H9 (cell line): ENCODE measurements around the gene ZNF236. TPM values are rescaled to one million over a fixed set of nuclear protein-coding genes. Genes with fewer than 3 reads are reported as not detected.
"Not testable (repeated sequence)": the region's sequence is repeated elsewhere in the genome, so short reads cannot be mapped to it uniquely, and the experiment has no call there.

ENCODE experiments used
- DNase-seq: peaks from one replicate; pipeline ENCODE4 v3.0.0-alpha.2; 2017
- H2AFZ ChIP-seq: one replicate; pipeline ENCODE4 v1.6.1; 2013; ENCODE audit warnings: mild to moderate bottlenecking, low read length, control low read depth, moderate library complexity
- H2AK5ac ChIP-seq: 2 replicates; pipeline ENCODE4 v1.6.1; 2013; ENCODE audit warnings: low read length, control low read depth, mixed read lengths; ENCODE audit not compliant: insufficient read length
- H2BK120ac ChIP-seq: one replicate; pipeline ENCODE4 v1.6.1; 2013; ENCODE audit warnings: low read depth, mild to moderate bottlenecking, low read length, control low read depth, inconsistent platforms; ENCODE audit not compliant: poor library complexity, severe bottlenecking
- H2BK12ac ChIP-seq: 2 replicates; pipeline ENCODE4 v1.6.1; 2013; ENCODE audit warnings: low read length, control low read depth, mixed read lengths, low read depth; ENCODE audit not compliant: insufficient read length
- H2BK15ac ChIP-seq: 2 replicates; pipeline ENCODE4 v1.6.1; 2013; ENCODE audit warnings: low read depth, low read length, control low read depth
- H2BK20ac ChIP-seq: one replicate; pipeline ENCODE4 v1.6.1; 2013; ENCODE audit warnings: low read depth, mild to moderate bottlenecking, low read length, control low read depth, inconsistent platforms; ENCODE audit not compliant: poor library complexity, severe bottlenecking
- H2BK5ac ChIP-seq: 2 replicates; pipeline ENCODE4 v1.6.1; 2013; ENCODE audit warnings: low read length, control low read depth, mixed read lengths; ENCODE audit not compliant: insufficient read length
- H3K14ac ChIP-seq: 2 replicates; pipeline ENCODE4 v1.6.1; 2013; ENCODE audit warnings: low read length, control low read depth; ENCODE audit not compliant: insufficient read depth
- H3K18ac ChIP-seq: 2 replicates; pipeline ENCODE4 v1.6.1; 2013; ENCODE audit warnings: low read depth, mild to moderate bottlenecking, mixed read lengths, low read length, control low read depth; ENCODE audit not compliant: insufficient read length
- H3K23ac ChIP-seq: 2 replicates; pipeline ENCODE4 v1.6.1; 2013; ENCODE audit warnings: low read length, control low read depth, mixed read lengths, low read depth; ENCODE audit not compliant: insufficient read length
- H3K23me2 ChIP-seq: 2 replicates; pipeline ENCODE4 v1.6.1; 2013; ENCODE audit warnings: low read depth, mild to moderate bottlenecking, mixed read lengths, low read length, control low read depth; ENCODE audit not compliant: insufficient read length, poor library complexity, severe bottlenecking
- H3K27ac ChIP-seq: 2 replicates; pipeline ENCODE4 v1.5.1; 2013; ENCODE audit warnings: low read length, control low read depth, mixed read lengths, low read depth; ENCODE audit not compliant: insufficient read length
- H3K27me3 ChIP-seq: 2 replicates; pipeline ENCODE4 v1.6.1; 2013; ENCODE audit warnings: low read length, control low read depth, inconsistent platforms; ENCODE audit not compliant: insufficient read depth
- H3K4ac ChIP-seq: 2 replicates; pipeline ENCODE4 v1.6.1; 2013; ENCODE audit warnings: low read depth, mild to moderate bottlenecking, control low read depth, inconsistent platforms, low read length, moderate library complexity
- H3K4me1 ChIP-seq: 2 replicates; pipeline ENCODE4 v1.6.1; 2013; ENCODE audit warnings: low read length, control low read depth, inconsistent platforms; ENCODE audit not compliant: insufficient read depth
- H3K4me2 ChIP-seq: 2 replicates; pipeline ENCODE4 v1.6.1; 2013; ENCODE audit warnings: low read length, control low read depth, mixed read lengths; ENCODE audit not compliant: insufficient read length, insufficient read depth
- H3K56ac ChIP-seq: 2 replicates; pipeline ENCODE4 v1.6.1; 2013; ENCODE audit warnings: low read depth, mild to moderate bottlenecking, mixed read lengths, low read length, control low read depth; ENCODE audit not compliant: insufficient read length
- H3K79me1 ChIP-seq: 2 replicates; pipeline ENCODE4 v1.6.1; 2013; ENCODE audit warnings: low read depth, mild to moderate bottlenecking, moderate library complexity, low read length, control low read depth, inconsistent platforms; ENCODE audit not compliant: insufficient read depth, poor library complexity, severe bottlenecking
- H3K79me2 ChIP-seq: 2 replicates; pipeline ENCODE4 v1.6.1; 2013; ENCODE audit warnings: low read length, control low read depth, inconsistent platforms; ENCODE audit not compliant: insufficient read depth
- H3K9ac ChIP-seq: 2 replicates; pipeline ENCODE4 v1.6.1; 2013; ENCODE audit warnings: low read length, control low read depth, mixed read lengths; ENCODE audit not compliant: insufficient read length; ENCODE audit errors: extremely low read depth
- H3K9me3 ChIP-seq: one replicate; pipeline ENCODE4 v1.6.1; 2013; ENCODE audit warnings: low read depth, low read length, inconsistent platforms; ENCODE audit not compliant: control insufficient read depth
- H3T11ph ChIP-seq: one replicate; pipeline ENCODE4 v1.6.1; 2013; ENCODE audit warnings: mild to moderate bottlenecking, low read length, control low read depth, inconsistent platforms
- H4K20me1 ChIP-seq: one replicate; pipeline ENCODE4 v1.6.1; 2013; ENCODE audit not compliant: control insufficient read depth, insufficient read length, insufficient read depth
- H4K5ac ChIP-seq: 2 replicates; pipeline ENCODE4 v1.6.1; 2013; ENCODE audit warnings: low read depth, mild to moderate bottlenecking, mixed read lengths, low read length, control low read depth; ENCODE audit not compliant: insufficient read length
- H4K8ac ChIP-seq: replicated peaks from 2 replicates; pipeline ENCODE4 v1.6.1; 2013; ENCODE audit warnings: low read length, control low read depth, mixed read lengths, low read depth; ENCODE audit not compliant: insufficient read length
- H4K91ac ChIP-seq: 2 replicates; pipeline ENCODE4 v1.6.1; 2013; ENCODE audit warnings: low read depth, mild to moderate bottlenecking, moderate library complexity, mixed read lengths, low read length, control low read depth; ENCODE audit not compliant: insufficient read length
- H3K27ac Mint-ChIP-seq, 3 experiments: 2 replicates in 2 of 3; 3 replicates in 1 of 3; pipeline ENCODE4 v1.8.0; 2020 to 2021; ENCODE audit warnings: mixed read lengths in 3 of 3, mild to moderate bottlenecking in 1 of 3, moderate library complexity in 1 of 3
- H3K27me3 Mint-ChIP-seq: 2 replicates; pipeline ENCODE4 v1.8.0; 2021; ENCODE audit warnings: low read depth, mild to moderate bottlenecking, moderate library complexity, mixed read lengths
- H3K36me3 Mint-ChIP-seq, 3 experiments: 2 replicates in 2 of 3; 3 replicates in 1 of 3; pipeline ENCODE4 v1.8.0; 2020 to 2021; ENCODE audit warnings: low read depth in 3 of 3, mixed read lengths in 3 of 3; ENCODE audit not compliant: insufficient read depth in 1 of 3
- H3K4me1 Mint-ChIP-seq, 2 experiments: 2 replicates each; pipeline ENCODE4 v1.8.0; 2020; ENCODE audit warnings: mixed read lengths in 2 of 2
- H3K4me3 Mint-ChIP-seq, 2 experiments: 2 replicates in 1 of 2; 3 replicates in 1 of 2; pipeline ENCODE4 v1.8.0; 2020 to 2021; ENCODE audit warnings: mild to moderate bottlenecking in 2 of 2, mixed read lengths in 2 of 2, moderate library complexity in 1 of 2
- H3K9me3 Mint-ChIP-seq, 2 experiments: 2 replicates in 1 of 2; 3 replicates in 1 of 2; pipeline ENCODE4 v1.8.0; 2020; ENCODE audit warnings: mild to moderate bottlenecking in 2 of 2, mixed read lengths in 2 of 2, moderate library complexity in 1 of 2
- WGBS: extraction: QIAGEN DNeasy Blood & Tissue Kit; methylation state at CpG from one replicate; pipeline ENCODE4 v1.1.7; 2013; ENCODE audit warnings: missing lambda C conversion rate, low lambda C conversion rate, mixed read lengths; ENCODE audit not compliant: insufficient read length; ENCODE audit errors: extremely low coverage; 5-methylcytosine and 5-hydroxymethylcytosine counted together
- total RNA-seq: library from RNA; stranded (reverse); gene quantifications from 2 replicates; pipeline ENCODE4 v1.2.1, GENCODE V29; 2021
- TF ChIP-seq, protein P1 (sequence below): fragments of 200-600 bp; sonication (generic); conservative IDR thresholded peaks from 3 replicates; pipeline ENCODE4 v1.8.0; 2021; ENCODE audit warnings: antibody characterized with exemption, mild to moderate bottlenecking

The ZNF236 gene
- total RNA-seq, 1 experiment from 2014 or later, result 16.0 TPM

DNA sequence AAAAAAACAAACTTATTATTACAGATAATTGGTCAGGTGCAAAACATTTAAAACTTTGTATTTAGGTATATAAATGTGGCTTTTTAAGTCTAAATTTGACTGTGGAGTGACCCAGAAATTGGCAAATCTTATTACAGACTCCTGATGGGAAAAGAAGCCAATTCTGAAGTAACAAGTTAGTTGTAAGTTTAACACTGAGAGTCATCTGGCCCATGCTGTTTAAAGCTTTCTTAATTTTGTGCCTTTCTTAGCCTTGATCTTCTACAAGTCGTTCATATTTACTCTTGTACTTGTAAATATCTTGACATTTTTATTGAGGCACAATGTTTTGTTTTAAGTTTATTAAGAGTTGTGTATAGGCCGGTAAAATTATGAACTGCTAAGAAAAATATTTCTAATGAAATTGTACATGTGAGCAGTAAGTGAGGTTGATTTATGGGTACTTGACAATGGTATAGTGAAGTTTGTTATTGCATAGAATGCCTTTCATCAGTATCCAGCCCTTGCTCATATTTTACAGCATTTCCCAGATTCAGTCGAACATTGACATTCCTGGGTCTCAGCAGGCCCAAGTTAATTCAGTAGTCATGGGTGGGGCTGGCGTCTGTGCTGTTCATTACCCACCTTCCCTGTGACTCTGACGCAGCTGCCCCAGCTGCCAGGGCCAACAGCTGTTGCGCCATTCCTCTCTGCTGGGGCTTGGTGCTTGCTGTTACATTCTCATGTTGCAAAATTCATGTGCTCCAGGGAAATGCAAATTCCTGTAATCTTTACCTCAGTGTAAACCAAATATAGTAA is 121.4 kb downstream of the ZNF236 start:
- no peak overlapping the region for H2BK12ac ChIP-seq
- no peak overlapping the region for H3T11ph ChIP-seq
- H3K79me1 ChIP-seq, result no peaks in the 10 kb centered on the region
- H3K79me2 ChIP-seq, result no peaks in the 10 kb centered on the region
- no peak overlapping the region for H3K23ac ChIP-seq
- no peak overlapping the region for H2AK5ac ChIP-seq
- Mint-ChIP-seq H3K4me3 (no peak overlapping the region), H3K27me3 (no peaks in the 10 kb centered on the region), H3K27ac (no peak overlapping the region), H3K9me3 (peaks cover 3 to 8% of the 10 kb centered on the region in 2 experiments; a peak in 3 of 5 replicates), H3K4me1 (no peaks in the 10 kb centered on the region), H3K36me3 (peaks cover 26 to 38% (median 37%) of the 10 kb centered on the region in 3 experiments)
- H2BK120ac ChIP-seq, result no peak overlapping the region
- H3K56ac ChIP-seq, result no peak overlapping the region
- no peak overlapping the region for H3K27ac ChIP-seq
- H2BK5ac ChIP-seq, result no peak overlapping the region
- H3K9me3 ChIP-seq, result no peaks in the 10 kb centered on the region
- H3K9ac ChIP-seq, result no peak overlapping the region
- H2AFZ ChIP-seq, result no peak overlapping the region
- TF ChIP-seq, protein P1, sequence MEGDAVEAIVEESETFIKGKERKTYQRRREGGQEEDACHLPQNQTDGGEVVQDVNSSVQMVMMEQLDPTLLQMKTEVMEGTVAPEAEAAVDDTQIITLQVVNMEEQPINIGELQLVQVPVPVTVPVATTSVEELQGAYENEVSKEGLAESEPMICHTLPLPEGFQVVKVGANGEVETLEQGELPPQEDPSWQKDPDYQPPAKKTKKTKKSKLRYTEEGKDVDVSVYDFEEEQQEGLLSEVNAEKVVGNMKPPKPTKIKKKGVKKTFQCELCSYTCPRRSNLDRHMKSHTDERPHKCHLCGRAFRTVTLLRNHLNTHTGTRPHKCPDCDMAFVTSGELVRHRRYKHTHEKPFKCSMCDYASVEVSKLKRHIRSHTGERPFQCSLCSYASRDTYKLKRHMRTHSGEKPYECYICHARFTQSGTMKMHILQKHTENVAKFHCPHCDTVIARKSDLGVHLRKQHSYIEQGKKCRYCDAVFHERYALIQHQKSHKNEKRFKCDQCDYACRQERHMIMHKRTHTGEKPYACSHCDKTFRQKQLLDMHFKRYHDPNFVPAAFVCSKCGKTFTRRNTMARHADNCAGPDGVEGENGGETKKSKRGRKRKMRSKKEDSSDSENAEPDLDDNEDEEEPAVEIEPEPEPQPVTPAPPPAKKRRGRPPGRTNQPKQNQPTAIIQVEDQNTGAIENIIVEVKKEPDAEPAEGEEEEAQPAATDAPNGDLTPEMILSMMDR, result no peak
- no peaks in the 10 kb centered on the region for H4K20me1 ChIP-seq
- H4K91ac ChIP-seq, result no peak overlapping the region
- no peak overlapping the region for H3K4me2 ChIP-seq
- H2BK15ac ChIP-seq, result no peak overlapping the region
- H3K14ac ChIP-seq, result no peak overlapping the region
- WGBS, result 100% methylated on average over 1 of the region's 6 CpGs
- no peak overlapping the region for H3K18ac ChIP-seq
- no peak overlapping the region for H2BK20ac ChIP-seq
- no peak overlapping the region for H3K4ac ChIP-seq
- no peaks in the 10 kb centered on the region for H3K23me2 ChIP-seq
- no peaks in the 10 kb centered on the region for H3K4me1 ChIP-seq
- H4K8ac ChIP-seq, result no peak overlapping the region
- no peak for DNase-seq
- H3K27me3 ChIP-seq, result no peaks in the 10 kb centered on the region
- H4K5ac ChIP-seq, result no peak overlapping the region

DNA sequence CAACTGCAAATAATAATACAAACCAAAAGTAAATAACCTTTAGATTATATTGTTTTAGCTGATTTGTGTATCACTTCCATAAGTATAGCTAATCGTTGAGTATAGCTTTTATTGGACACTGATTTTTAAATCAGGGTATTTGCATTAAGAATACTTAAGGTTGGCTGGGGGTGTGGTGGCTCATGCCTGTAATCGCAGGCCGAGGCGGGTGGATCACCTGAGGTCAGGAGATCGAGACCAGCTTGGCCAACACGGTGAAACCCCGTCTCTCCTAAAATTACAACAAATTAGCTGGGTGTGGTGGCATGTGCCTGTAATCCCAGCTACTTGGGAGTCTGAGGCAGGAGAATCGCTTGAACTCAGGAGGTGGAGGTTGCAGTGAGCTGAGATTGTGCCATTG is 122.0 kb downstream of the ZNF236 start:
- not testable (repeated sequence) for H4K5ac ChIP-seq, H3K27me3 Mint-ChIP-seq, H3K27me3 ChIP-seq, H3K9me3 Mint-ChIP-seq, DNase-seq, H2AFZ ChIP-seq, H2BK120ac ChIP-seq, H2BK15ac ChIP-seq, H3K56ac ChIP-seq, H4K8ac ChIP-seq, H3K27ac Mint-ChIP-seq, H3T11ph ChIP-seq, H3K9ac ChIP-seq, H2BK12ac ChIP-seq, H3K27ac ChIP-seq, H3K18ac ChIP-seq, H3K4me3 Mint-ChIP-seq, H3K9me3 ChIP-seq, H3K23me2 ChIP-seq, H3K4me2 ChIP-seq, H3K4ac ChIP-seq, H3K4me1 ChIP-seq, H2BK20ac ChIP-seq, H3K79me1 ChIP-seq, H2BK5ac ChIP-seq, H4K91ac ChIP-seq, H3K23ac ChIP-seq, H2AK5ac ChIP-seq, H3K14ac ChIP-seq, H4K20me1 ChIP-seq, H3K79me2 ChIP-seq, H3K4me1 Mint-ChIP-seq
- peaks cover 22 to 33% (median 33%) of the 10 kb centered on the region in 3 experiments for H3K36me3 Mint-ChIP-seq
- no CpG with 5 or more reads among the region's 8 CpGs for WGBS
